ENCODE data around the gene FOLR1.

- TF ChIP-seq CTCF (IDR thresholded peaks at IDR 0.05) = no peak
- TF ChIP-seq POLR2A (IDR thresholded peaks at IDR 0.05) = no peak
These were observed 30.4 kb downstream of the FOLR1 start for GRCh38 chr11:72222106-72222891.

All from lower leg skin (tissue), 3 donors.